ENCODE measurements around the gene ALCAM.

GRCh38 chr3:105368566-105369499 is 2.1 kb downstream of the ALCAM start:
- TF ChIP-seq TAF1 (IDR thresholded peaks at IDR 0.05; ENCODE audit: low read depth): 0 out of 2 replicates have a peak, but pooled peaks have one; percentile 11
- peak; percentile 35; the same call in 1 of the 2 replicates for TF ChIP-seq YY1 (IDR thresholded peaks at IDR 0.05; ENCODE audit: low read depth)
- TF ChIP-seq EGR1 (IDR thresholded peaks at IDR 0.05): peak; percentile 94
- TF ChIP-seq MAX (IDR thresholded peaks at IDR 0.05): no peak; the same call in 1 of the 2 replicates

Measured in Ishikawa (cell line).